Measurements from ENCODE around the gene CREB3L2. TPM values are rescaled to one million over a fixed set of nuclear protein-coding genes. Genes with fewer than 3 reads are reported as not detected.

Gene CREB3L2
- total RNA-seq, 1 donor from 2014 or later: 50.6 TPM

GRCh38 chr7:137870078-137870477 lies 131.8 kb downstream of the CREB3L2 start:
- peaks cover 2% of the 10 kb centered on the region for H3K4me1 Mint-ChIP-seq (ENCODE audit: unreplicated experiment)
- no peak for TF ChIP-seq CTCF (IDR thresholded peaks at IDR 0.05; ENCODE audit: unreplicated experiment)
- peaks cover 29% of the 10 kb centered on the region for H3K36me3 Mint-ChIP-seq (ENCODE audit: low read depth, unreplicated experiment)

GRCh38 chr7:137869260-137869659 lies 132.6 kb downstream of the CREB3L2 start:
- Mint-ChIP-seq H3K36me3 (ENCODE audit: low read depth, unreplicated experiment) (peaks cover 29% of the 10 kb centered on the region), H3K27ac (ENCODE audit: unreplicated experiment) (no peak overlapping the region), H3K27me3 (ENCODE audit: unreplicated experiment) (peaks cover 2% of the 10 kb centered on the region), H3K4me1 (ENCODE audit: unreplicated experiment) (peaks cover 2% of the 10 kb centered on the region), H3K9me3 (ENCODE audit: unreplicated experiment) (no peaks in the 10 kb centered on the region), H3K4me3 (ENCODE audit: unreplicated experiment) (no peak overlapping the region)
- DNase-seq (ENCODE audit: low spot score): no peak
- TF ChIP-seq CTCF (IDR thresholded peaks at IDR 0.05; ENCODE audit: unreplicated experiment): no peak

More at GRCh38 chr7:137870078-137870477, 131.8 kb downstream of the CREB3L2 start:
- no peak overlapping the region for H3K27ac Mint-ChIP-seq (ENCODE audit: unreplicated experiment)
- H3K27me3 Mint-ChIP-seq (ENCODE audit: unreplicated experiment): peaks cover 2% of the 10 kb centered on the region
- no peak for DNase-seq (ENCODE audit: low spot score)
- no peaks in the 10 kb centered on the region for H3K9me3 Mint-ChIP-seq (ENCODE audit: unreplicated experiment)
- no peak overlapping the region for H3K4me3 Mint-ChIP-seq (ENCODE audit: unreplicated experiment)

GRCh38 chr7:137867289-137867688 lies 134.6 kb downstream of the CREB3L2 start:
- Mint-ChIP-seq H3K36me3 (ENCODE audit: low read depth, unreplicated experiment) (peaks cover 24% of the 10 kb centered on the region), H3K9me3 (ENCODE audit: unreplicated experiment) (no peaks in the 10 kb centered on the region), H3K4me1 (ENCODE audit: unreplicated experiment) (peaks cover 2% of the 10 kb centered on the region), H3K27me3 (ENCODE audit: unreplicated experiment) (no peaks in the 10 kb centered on the region), H3K27ac (ENCODE audit: unreplicated experiment) (no peak overlapping the region), H3K4me3 (ENCODE audit: unreplicated experiment) (no peak overlapping the region)
- no peak for DNase-seq (ENCODE audit: low spot score)
- TF ChIP-seq CTCF (IDR thresholded peaks at IDR 0.05; ENCODE audit: unreplicated experiment): no peak

- H3K27ac Mint-ChIP-seq (ENCODE audit: unreplicated experiment): no peak overlapping the region
- no peak for TF ChIP-seq CTCF (IDR thresholded peaks at IDR 0.05; ENCODE audit: unreplicated experiment)
- peaks cover 19% of the 10 kb centered on the region for H3K36me3 Mint-ChIP-seq (ENCODE audit: low read depth, unreplicated experiment)
- H3K4me1 Mint-ChIP-seq (ENCODE audit: unreplicated experiment): peaks cover 2% of the 10 kb centered on the region
- no peak for DNase-seq (ENCODE audit: low spot score)
- no peaks in the 10 kb centered on the region for H3K9me3 Mint-ChIP-seq (ENCODE audit: unreplicated experiment)
- no peak overlapping the region for H3K4me3 Mint-ChIP-seq (ENCODE audit: unreplicated experiment)
- H3K27me3 Mint-ChIP-seq (ENCODE audit: unreplicated experiment): no peaks in the 10 kb centered on the region
Measured at GRCh38 chr7:137865764-137866163, 136.1 kb downstream of the CREB3L2 start.

GRCh38 chr7:137862964-137863363 lies 138.9 kb downstream of the CREB3L2 start:
- Mint-ChIP-seq H3K4me3 (ENCODE audit: unreplicated experiment) (no peak overlapping the region), H3K36me3 (ENCODE audit: low read depth, unreplicated experiment) (peaks cover 19% of the 10 kb centered on the region), H3K27me3 (ENCODE audit: unreplicated experiment) (no peaks in the 10 kb centered on the region), H3K9me3 (ENCODE audit: unreplicated experiment) (no peaks in the 10 kb centered on the region), H3K4me1 (ENCODE audit: unreplicated experiment) (peaks cover 2% of the 10 kb centered on the region), H3K27ac (ENCODE audit: unreplicated experiment) (no peak overlapping the region)
- no peak for TF ChIP-seq CTCF (IDR thresholded peaks at IDR 0.05; ENCODE audit: unreplicated experiment)
- no peak for DNase-seq (ENCODE audit: low spot score)
